Colonic mucosa (tissue), 4 donors: ENCODE measurements around the gene ZFPL1. TPM values are rescaled to one million over a fixed set of nuclear protein-coding genes. Genes with fewer than 3 reads are reported as not detected.

Experiments used
- DNase-seq: peaks from one replicate; pipeline ENCODE4 v3.0.0-alpha.2; 2020
- H3K27ac ChIP-seq: fragments of 200-600 bp; one replicate; pipeline ENCODE4 v1.8.0; 2021
- H3K27me3 ChIP-seq: fragments of 200-600 bp; one replicate; pipeline ENCODE4 v1.8.0; 2021
- H3K36me3 ChIP-seq: fragments of 200-600 bp; one replicate; pipeline ENCODE4 v1.8.0; 2021
- H3K4me1 ChIP-seq: fragments of 200-600 bp; one replicate; pipeline ENCODE4 v1.8.0; 2021; ENCODE audit warnings: mild to moderate bottlenecking
- H3K4me3 ChIP-seq: fragments of 200-600 bp; one replicate; pipeline ENCODE4 v1.8.0; 2021
- H3K9ac ChIP-seq, 2 donors: one replicate each; pipeline ENCODE4 v1.7.0; 2013; ENCODE audit warnings: control low read depth in 2 of 2, low read depth in 2 of 2, low read length in 2 of 2
- H3K9me3 ChIP-seq: fragments of 200-600 bp; one replicate; pipeline ENCODE4 v1.8.0; 2021
- intact Hi-C: fragments of 100-400 bp; cut with DNase I; formaldehyde crosslinking; loops from one replicate; pipeline ENCODE4 v1.14.1; 2022
- total RNA-seq, 2 donors: library from RNA; stranded (reverse); fragmentation: NEBNext Ultra II Directional in 1 of 2; extraction: Animal tissue kit (Norgen Biotek cat#: 25700) in 1 of 2; gene quantifications; one replicate each; pipeline ENCODE4 v1.2.1, GENCODE V29; 2021
- TF ChIP-seq, protein P1 (sequence below): fragments of 200-600 bp; IDR thresholded peaks from one replicate; pipeline ENCODE4 v1.8.0; 2022; ENCODE audit warnings: antibody characterized with exemption, mild to moderate bottlenecking
- donor health status: healthy.
- donor health status: DM: no; HTN: no; CAD: no.
- donor health status: DM: no; HTN: no; CAD: no.

The ZFPL1 gene
- total RNA-seq, 2 donors from 2014 or later: 43.2 to 54.3 TPM

DNA sequence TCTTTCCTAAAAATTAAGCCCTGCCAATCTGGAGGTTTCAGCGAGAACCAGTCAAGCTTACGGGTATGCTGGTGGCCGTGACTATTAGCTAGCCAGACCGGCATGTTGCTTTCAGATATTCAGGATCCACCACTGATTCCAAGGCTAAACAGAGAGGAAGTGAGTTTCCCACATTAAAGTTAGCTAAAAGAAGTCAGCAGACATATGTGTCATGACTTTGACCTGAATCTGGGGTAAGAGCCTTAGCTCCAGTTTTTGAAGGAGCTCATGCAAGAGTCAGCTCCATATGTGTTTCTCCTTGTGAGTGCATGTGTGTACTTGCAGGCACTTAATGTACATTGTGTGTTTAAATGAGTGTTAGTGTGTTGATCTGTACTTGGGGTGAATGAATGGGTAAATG is 1.4 kb downstream of the ZFPL1 start:
- H3K4me1 ChIP-seq: peaks cover 13% of the 10 kb centered on the region
- no peaks in the 10 kb centered on the region for H3K36me3 ChIP-seq
- TF ChIP-seq, protein P1, sequence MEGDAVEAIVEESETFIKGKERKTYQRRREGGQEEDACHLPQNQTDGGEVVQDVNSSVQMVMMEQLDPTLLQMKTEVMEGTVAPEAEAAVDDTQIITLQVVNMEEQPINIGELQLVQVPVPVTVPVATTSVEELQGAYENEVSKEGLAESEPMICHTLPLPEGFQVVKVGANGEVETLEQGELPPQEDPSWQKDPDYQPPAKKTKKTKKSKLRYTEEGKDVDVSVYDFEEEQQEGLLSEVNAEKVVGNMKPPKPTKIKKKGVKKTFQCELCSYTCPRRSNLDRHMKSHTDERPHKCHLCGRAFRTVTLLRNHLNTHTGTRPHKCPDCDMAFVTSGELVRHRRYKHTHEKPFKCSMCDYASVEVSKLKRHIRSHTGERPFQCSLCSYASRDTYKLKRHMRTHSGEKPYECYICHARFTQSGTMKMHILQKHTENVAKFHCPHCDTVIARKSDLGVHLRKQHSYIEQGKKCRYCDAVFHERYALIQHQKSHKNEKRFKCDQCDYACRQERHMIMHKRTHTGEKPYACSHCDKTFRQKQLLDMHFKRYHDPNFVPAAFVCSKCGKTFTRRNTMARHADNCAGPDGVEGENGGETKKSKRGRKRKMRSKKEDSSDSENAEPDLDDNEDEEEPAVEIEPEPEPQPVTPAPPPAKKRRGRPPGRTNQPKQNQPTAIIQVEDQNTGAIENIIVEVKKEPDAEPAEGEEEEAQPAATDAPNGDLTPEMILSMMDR: no peak
- H3K9me3 ChIP-seq: no peaks in the 10 kb centered on the region
- H3K4me3 ChIP-seq: no peak overlapping the region
- no peak for DNase-seq
- intact Hi-C loops: loop anchor here (10.0 kb wide), 1 partner anchor 241 kb away; the partner anchor contains the start of gene CDC42BPG
- no peaks in the 10 kb centered on the region for H3K27me3 ChIP-seq
- peak overlapping the region in 1 of 2 donors; percentile 31 for H3K9ac ChIP-seq
- no peak overlapping the region for H3K27ac ChIP-seq

GRCh38 chr11:65086809-65087208 is 2.8 kb downstream of the ZFPL1 start:
- H3K9me3 ChIP-seq: no peaks in the 10 kb centered on the region
- intact Hi-C loops: loop anchor here (10.0 kb wide), 1 partner anchor 242 kb away; the partner anchor contains the start of gene CDC42BPG
- TF ChIP-seq, protein P1: no peak
- peaks cover 13% of the 10 kb centered on the region for H3K4me1 ChIP-seq
- H3K27me3 ChIP-seq: no peaks in the 10 kb centered on the region
- no peak overlapping the region for H3K4me3 ChIP-seq
- no peak overlapping the region for H3K27ac ChIP-seq
- H3K9ac ChIP-seq: no peak overlapping the region
- no peak for DNase-seq
- no peaks in the 10 kb centered on the region for H3K36me3 ChIP-seq

DNA sequence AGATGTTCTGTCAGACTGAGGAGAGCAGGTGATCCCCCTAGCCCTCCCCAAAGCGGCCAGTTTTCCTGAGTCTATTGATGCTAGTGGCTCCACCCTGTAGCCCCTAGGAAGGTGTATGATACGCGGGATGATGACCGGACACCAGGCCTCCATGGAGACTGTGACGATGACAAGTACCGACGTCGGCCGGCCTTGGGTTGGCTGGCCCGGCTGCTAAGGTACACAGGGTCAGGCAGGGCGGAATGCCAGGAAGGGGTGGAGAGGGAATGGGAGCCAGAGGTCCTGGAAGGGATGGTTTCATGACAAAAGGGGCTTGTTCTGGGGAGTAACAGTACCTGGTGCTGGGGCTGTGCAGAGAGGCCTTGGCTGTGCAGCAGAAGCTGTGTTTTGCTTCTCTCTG is 3.2 kb downstream of the ZFPL1 start:
- intact Hi-C loops: loop anchor here (10.0 kb wide), 1 partner anchor 242 kb away; the partner anchor contains the start of gene CDC42BPG

DNA sequence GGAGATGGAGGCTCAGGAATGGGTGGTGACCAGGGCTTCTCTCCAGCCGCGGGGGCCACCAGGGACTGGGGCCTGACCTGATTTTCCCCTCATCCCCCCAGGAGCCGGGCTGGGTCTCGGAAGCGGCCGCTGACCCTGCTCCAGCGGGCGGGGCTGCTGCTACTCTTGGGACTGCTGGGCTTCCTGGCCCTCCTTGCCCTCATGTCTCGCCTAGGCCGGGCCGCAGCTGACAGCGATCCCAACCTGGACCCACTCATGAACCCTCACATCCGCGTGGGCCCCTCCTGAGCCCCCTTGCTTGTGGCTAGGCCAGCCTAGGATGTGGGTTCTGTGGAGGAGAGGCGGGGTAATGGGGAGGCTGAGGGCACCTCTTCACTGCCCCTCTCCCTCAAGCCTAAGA is 3.8 kb downstream of the ZFPL1 start:
- DNase-seq: no peak
- TF ChIP-seq, protein P1: no peak
- Histone ChIP-seq H3K36me3 (no peaks in the 10 kb centered on the region), H3K9ac (no peak overlapping the region), H3K27ac (no peak overlapping the region), H3K4me1 (peaks cover 13% of the 10 kb centered on the region), H3K27me3 (no peaks in the 10 kb centered on the region), H3K4me3 (no peak overlapping the region), H3K9me3 (no peaks in the 10 kb centered on the region)
- intact Hi-C loops: loop anchor here (10.0 kb wide), 1 partner anchor 243 kb away; the partner anchor contains the start of gene CDC42BPG

More for the DNA sequence above, 3.2 kb downstream of the ZFPL1 start:
- Histone ChIP-seq H3K9ac (no peak overlapping the region), H3K27ac (no peak overlapping the region), H3K4me3 (no peak overlapping the region), H3K36me3 (no peaks in the 10 kb centered on the region), H3K4me1 (peaks cover 13% of the 10 kb centered on the region), H3K27me3 (no peaks in the 10 kb centered on the region), H3K9me3 (no peaks in the 10 kb centered on the region)
- no peak for DNase-seq
- TF ChIP-seq, protein P1: no peak

GRCh38 chr11:65089621-65090020 is 5.6 kb downstream of the ZFPL1 start:
- intact Hi-C loops: loop anchor here (10.0 kb wide), 1 partner anchor 245 kb away; the partner anchor contains the start of gene CDC42BPG
- no peak for DNase-seq
- H3K36me3 ChIP-seq: no peaks in the 10 kb centered on the region
- H3K27ac ChIP-seq: no peak overlapping the region
- no peaks in the 10 kb centered on the region for H3K9me3 ChIP-seq
- TF ChIP-seq, protein P1: no peak
- H3K4me1 ChIP-seq: peaks cover 6% of the 10 kb centered on the region
- H3K9ac ChIP-seq: peak overlapping the region in 1 of 2 donors; percentile 2
- no peaks in the 10 kb centered on the region for H3K27me3 ChIP-seq
- H3K4me3 ChIP-seq: no peak overlapping the region
